HS-5 (cell line): ENCODE measurements around the gene CCL21.
A peak's percentile ranks its signal among the peaks of the same experiment; 100 is the strongest.

Experiments used
- DNase-seq: peaks from one replicate; pipeline ENCODE4 v3.0.0-alpha.2; 2012; ENCODE audit warnings: low read depth

The CCL21 gene

GRCh38 chr9:34707130-34707529 lies 2.8 kb downstream of the CCL21 start:
- DNase-seq, result no peak

GRCh38 chr9:34701769-34702736 lies 7.9 kb downstream of the CCL21 start:
- DNase-seq, result peak; percentile 31

- DNase-seq, result no peak
Observed at GRCh38 chr9:34701023-34701768, 8.7 kb downstream of the CCL21 start.

- no peak for DNase-seq
Observed at GRCh38 chr9:34694811-34695210, 15.1 kb downstream of the CCL21 start.

- no peak for DNase-seq
Observed at GRCh38 chr9:34693560-34693959, 16.4 kb downstream of the CCL21 start.

GRCh38 chr9:34691936-34692315 lies 18.0 kb downstream of the CCL21 start:
- no peak for DNase-seq

GRCh38 chr9:34690983-34691935 lies 18.7 kb downstream of the CCL21 start, which contains the start of gene CCL19:
Gene CCL19, minus strand, starts transcription at chr9:34691276. Its CDS starts 137 bp downstream, at chr9:34691139.
- no peak for DNase-seq

GRCh38 chr9:34689512-34689911 lies 20.4 kb downstream of the CCL21 start:
- no peak for DNase-seq

GRCh38 chr9:34689116-34689470 lies 20.8 kb downstream of the CCL21 start:
- no peak for DNase-seq

- DNase-seq, result no peak
Observed at GRCh38 chr9:34688329-34689115, 21.4 kb downstream of the CCL21 start.

GRCh38 chr9:34687276-34688030 lies 22.5 kb downstream of the CCL21 start:
- DNase-seq, result no peak

- DNase-seq, result no peak
Observed at GRCh38 chr9:34686732-34687131, 23.2 kb downstream of the CCL21 start.

- DNase-seq, result no peak
Observed at GRCh38 chr9:34686231-34686630, 23.7 kb downstream of the CCL21 start.

- DNase-seq, result no peak
Observed at GRCh38 chr9:34685591-34685990, 24.3 kb downstream of the CCL21 start.

- DNase-seq, result no peak
Observed at GRCh38 chr9:34684816-34685215, 25.1 kb downstream of the CCL21 start.

GRCh38 chr9:34684145-34684544 lies 25.8 kb downstream of the CCL21 start:
- DNase-seq, result no peak

GRCh38 chr9:34675869-34676268 lies 34.1 kb downstream of the CCL21 start:
- no peak for DNase-seq

GRCh38 chr9:34675048-34675714 lies 34.8 kb downstream of the CCL21 start:
- no peak for DNase-seq

- DNase-seq, result no peak
Observed at GRCh38 chr9:34674440-34674839, 35.5 kb downstream of the CCL21 start.

- no peak for DNase-seq
Observed at GRCh38 chr9:34671307-34671706, 38.6 kb downstream of the CCL21 start.
